Measurements from ENCODE around the gene DIAPH2.

DIAPH2 gene

DNA sequence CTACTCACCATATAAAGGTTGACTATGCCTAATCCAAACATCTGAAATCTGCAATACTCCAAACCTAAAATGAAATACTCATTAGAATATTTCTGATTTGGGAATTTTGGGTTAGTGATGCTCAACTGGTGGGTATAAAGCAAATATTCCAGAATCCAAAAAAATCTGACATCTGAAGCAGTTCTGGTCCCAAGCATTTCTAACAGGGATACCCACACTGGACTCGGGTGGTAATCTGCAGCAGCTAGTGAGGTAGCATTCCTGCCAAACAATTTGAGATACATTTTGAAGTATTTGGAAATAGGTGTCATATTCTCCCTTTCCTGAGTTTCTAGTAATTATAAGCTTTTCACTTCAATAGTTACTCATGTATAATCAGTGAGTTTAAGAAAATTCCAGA lies 149.5 kb downstream of the DIAPH2 start:
- Histone ChIP-seq H3K27me3 (replicated peaks; ENCODE audit: insufficient read depth, low read length) (no peaks in the 10 kb centered on the region), H3K27ac (ENCODE audit: low read length) (no peak overlapping the region), H4K20me1 (ENCODE audit: insufficient read depth, low read length) (no peaks in the 10 kb centered on the region), H3K9me3 (replicated peaks; ENCODE audit: insufficient read depth, low read length) (no peaks in the 10 kb centered on the region), H3K4me2 (ENCODE audit: low read depth, low read length) (no peak overlapping the region), H3F3A (ENCODE audit: insufficient read depth, low read length) (no peaks in the 10 kb centered on the region), H3K4me1 (ENCODE audit: low read length) (no peaks in the 10 kb centered on the region), H3K9me2 (replicated peaks; ENCODE audit: insufficient read depth, low read length) (no peaks in the 10 kb centered on the region), H2AFZ (ENCODE audit: low read length) (no peak overlapping the region), H3K4me3 (ENCODE audit: low read length) (no peak overlapping the region), H3K9ac (ENCODE audit: low read length) (no peak overlapping the region), H3K36me3 (replicated peaks; ENCODE audit: insufficient read depth, low read length) (no peaks in the 10 kb centered on the region), H3K79me2 (ENCODE audit: low read length) (no peaks in the 10 kb centered on the region)
- TF ChIP-seq EZH2phosphoT487 (IDR thresholded peaks at IDR 0.05; ENCODE audit: low read length) (no peak), CTCF (IDR thresholded peaks at IDR 0.05; ENCODE audit: low read length) (no peak), EZH2 (optimal IDR thresholded peaks at IDR 0.05; ENCODE audit: low read depth, low read length) (no peak)
- no peak for DNase-seq

DNA sequence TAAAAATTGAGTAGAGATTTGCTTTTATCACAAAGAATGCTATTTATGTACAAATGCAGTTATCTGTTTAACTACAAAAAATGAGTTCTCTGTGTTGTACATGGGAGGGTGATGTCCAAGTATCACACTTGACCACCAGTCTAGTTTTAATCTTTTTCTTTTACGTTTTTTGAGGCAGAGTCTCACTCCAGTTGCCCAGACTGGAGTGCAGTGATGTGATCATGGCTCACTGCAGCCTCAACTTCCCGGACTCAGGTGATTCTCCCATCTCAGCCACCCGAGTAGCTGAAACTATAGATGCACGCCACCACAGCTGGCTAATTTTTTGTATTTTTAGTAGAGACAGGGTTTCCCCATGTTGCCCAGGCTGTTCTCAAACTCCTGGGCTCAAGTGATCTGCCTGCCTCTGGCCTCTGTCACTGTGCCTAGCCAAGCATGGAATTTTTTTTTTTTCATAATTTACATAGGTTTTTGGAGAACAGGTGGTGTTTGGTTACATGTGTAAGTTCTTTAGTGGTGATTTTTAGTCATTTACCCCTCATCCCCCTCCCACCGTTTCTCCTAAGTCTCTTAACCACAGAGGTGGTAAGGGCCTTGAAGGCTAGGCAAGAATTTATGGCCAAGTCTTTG lies 151.1 kb downstream of the DIAPH2 start:
- Histone ChIP-seq H3K27me3 (replicated peaks; ENCODE audit: insufficient read depth, low read length) (no peaks in the 10 kb centered on the region), H3K9me3 (replicated peaks; ENCODE audit: insufficient read depth, low read length) (no peaks in the 10 kb centered on the region), H3F3A (ENCODE audit: insufficient read depth, low read length) (no peaks in the 10 kb centered on the region), H3K9me2 (replicated peaks; ENCODE audit: insufficient read depth, low read length) (no peaks in the 10 kb centered on the region), H3K79me2 (ENCODE audit: low read length) (no peaks in the 10 kb centered on the region), H3K4me2 (ENCODE audit: low read depth, low read length) (no peak overlapping the region), H3K4me3 (ENCODE audit: low read length) (no peak overlapping the region), H2AFZ (ENCODE audit: low read length) (no peak overlapping the region), H3K36me3 (replicated peaks; ENCODE audit: insufficient read depth, low read length) (no peaks in the 10 kb centered on the region), H3K9ac (ENCODE audit: low read length) (no peak overlapping the region), H3K4me1 (ENCODE audit: low read length) (no peaks in the 10 kb centered on the region), H4K20me1 (ENCODE audit: insufficient read depth, low read length) (no peaks in the 10 kb centered on the region), H3K27ac (ENCODE audit: low read length) (no peak overlapping the region)
- TF ChIP-seq CTCF (IDR thresholded peaks at IDR 0.05; ENCODE audit: low read length) (no peak), EZH2phosphoT487 (IDR thresholded peaks at IDR 0.05; ENCODE audit: low read length) (no peak), EZH2 (optimal IDR thresholded peaks at IDR 0.05; ENCODE audit: low read depth, low read length) (no peak)
- no peak for DNase-seq

GRCh38 chrX:96837808-96838207 lies 153.2 kb downstream of the DIAPH2 start:
- Histone ChIP-seq H3F3A (ENCODE audit: insufficient read depth, low read length) (no peaks in the 10 kb centered on the region), H3K27me3 (replicated peaks; ENCODE audit: insufficient read depth, low read length) (no peaks in the 10 kb centered on the region), H3K36me3 (replicated peaks; ENCODE audit: insufficient read depth, low read length) (no peaks in the 10 kb centered on the region), H3K9me3 (replicated peaks; ENCODE audit: insufficient read depth, low read length) (no peaks in the 10 kb centered on the region), H3K9ac (ENCODE audit: low read length) (no peak overlapping the region), H3K4me1 (ENCODE audit: low read length) (no peaks in the 10 kb centered on the region), H3K79me2 (ENCODE audit: low read length) (no peaks in the 10 kb centered on the region), H3K4me2 (ENCODE audit: low read depth, low read length) (no peak overlapping the region), H2AFZ (ENCODE audit: low read length) (no peak overlapping the region), H3K27ac (ENCODE audit: low read length) (no peak overlapping the region), H3K9me2 (replicated peaks; ENCODE audit: insufficient read depth, low read length) (no peaks in the 10 kb centered on the region), H3K4me3 (ENCODE audit: low read length) (no peak overlapping the region), H4K20me1 (ENCODE audit: insufficient read depth, low read length) (no peaks in the 10 kb centered on the region)
- DNase-seq, result no peak
- TF ChIP-seq EZH2 (optimal IDR thresholded peaks at IDR 0.05; ENCODE audit: low read depth, low read length), result no peak
- TF ChIP-seq CTCF (IDR thresholded peaks at IDR 0.05; ENCODE audit: low read length), result no peak
- no peak for TF ChIP-seq EZH2phosphoT487 (IDR thresholded peaks at IDR 0.05; ENCODE audit: low read length)
